Stimulated activated CD4-positive, alpha-beta T cell treated with anti-CD3 and anti-CD28 coated beads, Interleukin-4, amount 100 ng/mL, for 24 hours (primary cell): Measurements from ENCODE around the gene SUMF2.
"Not testable (repeated sequence)": the region's sequence is repeated elsewhere in the genome, so short reads cannot be mapped to it uniquely, and the experiment has no call there.

Experiments
- DNase-seq: peaks from one replicate; pipeline ENCODE4 v3.0.0-alpha.2; 2020

The SUMF2 gene

DNA sequence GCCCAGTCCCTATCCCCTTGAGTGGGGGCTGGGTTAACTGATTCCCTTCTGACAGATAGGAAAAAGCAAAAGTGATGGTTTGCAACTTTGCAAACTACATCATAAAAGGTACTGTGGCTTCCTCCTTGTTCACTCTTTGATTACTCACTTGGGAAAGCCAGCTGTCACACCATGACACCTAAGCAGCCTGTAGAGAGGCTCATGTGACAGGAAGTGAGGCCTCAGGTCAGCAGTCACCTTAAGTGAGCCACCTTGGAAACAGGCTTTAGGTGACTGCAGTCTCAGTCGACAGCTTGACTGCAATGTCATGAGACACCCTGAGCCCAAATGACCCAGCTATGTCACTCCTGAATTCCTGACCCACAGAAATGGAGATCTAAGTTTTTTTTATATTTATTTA lies 46.5 kb downstream of the SUMF2 start:
- no peak for DNase-seq

DNA sequence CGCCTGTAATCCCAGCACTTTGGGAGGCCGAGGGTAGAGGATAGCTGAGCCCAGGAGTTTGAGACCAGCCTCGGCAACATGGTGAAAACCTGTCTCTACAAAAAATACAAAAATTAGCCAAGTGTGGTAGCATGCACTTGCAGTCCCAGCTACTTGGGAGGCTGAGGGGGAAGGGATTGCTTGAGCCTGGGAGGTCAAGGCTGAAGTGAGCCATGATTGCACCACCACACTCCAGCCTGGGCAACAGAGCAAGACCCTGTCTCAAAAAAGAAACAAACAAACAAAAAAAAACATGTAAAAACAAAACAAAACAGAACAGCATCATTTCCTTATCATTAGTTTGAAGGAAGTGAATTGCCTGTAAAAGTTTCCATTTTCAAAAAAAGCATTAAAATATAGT lies 48.2 kb downstream of the SUMF2 start:
- DNase-seq, result not testable (repeated sequence)

DNA sequence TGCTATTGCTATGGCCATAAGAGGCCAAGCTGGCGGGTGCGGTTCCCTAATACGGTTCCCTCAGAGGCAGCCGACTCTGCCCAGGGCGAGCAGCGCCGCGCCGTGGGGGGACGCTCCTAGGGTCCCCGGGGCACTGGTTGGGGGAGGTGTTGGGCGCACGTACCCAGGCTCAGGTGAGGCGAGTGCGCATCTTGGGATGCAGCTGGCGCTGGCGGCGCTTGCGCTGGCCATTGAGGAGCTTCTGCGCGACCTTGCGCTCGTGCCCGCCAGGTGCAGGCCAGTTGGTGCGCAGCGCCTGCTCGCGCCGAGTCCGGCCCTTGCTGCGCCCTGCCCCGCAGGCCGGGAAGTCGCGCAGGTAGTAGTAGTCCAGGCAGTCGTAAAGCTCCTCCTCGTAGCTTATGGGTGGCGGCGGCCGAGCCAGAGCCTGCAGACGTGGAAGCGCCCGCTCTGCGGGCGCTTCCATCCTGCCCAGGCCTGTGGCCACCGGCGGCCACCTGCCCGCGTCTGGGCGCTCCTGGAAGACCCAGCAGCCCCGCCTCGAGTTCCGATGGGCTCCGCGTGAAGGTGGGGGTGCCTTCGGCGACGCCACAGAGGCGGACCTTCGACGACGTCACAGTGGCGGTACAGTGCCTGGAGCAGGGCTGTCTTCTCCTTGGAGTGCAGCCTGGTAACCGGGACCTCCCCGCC lies 51.9 kb downstream of the SUMF2 start, which contains the start of gene NUPR2:
Gene NUPR2 (minus strand): TSS at position 566 of the 687 bp plus-strand sequence. CDS start 103 bp downstream, at position 463.
- no peak for DNase-seq

DNA sequence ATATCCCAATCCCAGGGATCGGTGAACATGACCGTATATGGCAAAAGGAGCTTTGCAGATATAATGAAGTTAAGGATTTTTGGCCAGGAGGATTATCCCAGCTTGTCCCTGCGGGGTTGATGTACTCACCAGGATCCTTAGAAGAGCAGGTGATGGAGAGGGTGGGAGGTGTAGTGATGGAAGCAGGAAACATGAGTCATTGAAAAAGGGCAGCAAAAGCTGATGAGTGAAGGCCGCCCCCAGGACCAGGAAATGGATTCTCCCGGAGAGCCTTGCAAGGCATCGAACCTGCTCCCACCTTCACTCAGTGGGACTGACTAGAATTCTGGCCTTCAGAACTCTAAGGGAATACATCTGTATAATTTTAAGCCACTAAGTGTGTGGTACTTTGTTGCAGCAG lies 57.4 kb downstream of the SUMF2 start:
- DNase-seq, result no peak

DNA sequence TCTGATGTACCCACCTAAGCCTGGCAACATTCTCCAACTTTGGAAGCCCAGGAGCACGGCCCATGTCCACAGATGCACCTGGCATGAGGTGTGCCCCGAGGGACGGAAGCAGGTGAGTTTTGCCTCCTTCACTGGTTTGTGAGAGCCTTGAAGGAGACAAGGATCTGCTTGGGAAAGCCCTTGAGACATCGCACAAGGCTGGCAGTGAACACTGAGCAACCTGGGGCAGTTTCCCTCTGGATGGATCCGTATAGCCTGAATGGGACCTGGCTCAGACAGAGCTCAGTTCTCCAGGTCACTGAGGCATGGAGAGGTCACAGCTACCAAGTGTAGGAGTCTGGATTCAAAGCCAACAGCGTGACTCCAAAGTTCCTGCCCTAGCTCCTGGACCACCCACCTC lies 60.9 kb downstream of the SUMF2 start:
- no peak for DNase-seq

DNA sequence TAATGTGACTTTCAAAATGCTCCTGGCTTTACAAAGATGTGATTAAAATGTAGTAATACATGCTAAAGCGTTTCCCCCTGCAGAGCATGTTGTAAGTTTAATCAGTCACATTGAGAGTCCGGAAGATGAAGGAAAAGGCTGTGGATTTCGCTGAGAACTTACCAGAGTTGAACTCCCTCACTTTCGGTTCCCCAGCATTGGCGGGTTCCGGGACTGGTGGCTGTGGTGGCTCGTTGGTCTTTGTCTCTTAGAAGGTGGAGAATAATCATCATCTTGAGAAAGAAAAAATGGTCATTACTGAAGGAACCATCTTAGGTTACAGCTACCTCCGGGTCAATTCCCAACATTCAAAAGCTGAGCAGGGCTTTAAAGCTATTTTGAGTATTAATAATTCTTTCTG lies 61.7 kb downstream of the SUMF2 start:
- no peak for DNase-seq

DNA sequence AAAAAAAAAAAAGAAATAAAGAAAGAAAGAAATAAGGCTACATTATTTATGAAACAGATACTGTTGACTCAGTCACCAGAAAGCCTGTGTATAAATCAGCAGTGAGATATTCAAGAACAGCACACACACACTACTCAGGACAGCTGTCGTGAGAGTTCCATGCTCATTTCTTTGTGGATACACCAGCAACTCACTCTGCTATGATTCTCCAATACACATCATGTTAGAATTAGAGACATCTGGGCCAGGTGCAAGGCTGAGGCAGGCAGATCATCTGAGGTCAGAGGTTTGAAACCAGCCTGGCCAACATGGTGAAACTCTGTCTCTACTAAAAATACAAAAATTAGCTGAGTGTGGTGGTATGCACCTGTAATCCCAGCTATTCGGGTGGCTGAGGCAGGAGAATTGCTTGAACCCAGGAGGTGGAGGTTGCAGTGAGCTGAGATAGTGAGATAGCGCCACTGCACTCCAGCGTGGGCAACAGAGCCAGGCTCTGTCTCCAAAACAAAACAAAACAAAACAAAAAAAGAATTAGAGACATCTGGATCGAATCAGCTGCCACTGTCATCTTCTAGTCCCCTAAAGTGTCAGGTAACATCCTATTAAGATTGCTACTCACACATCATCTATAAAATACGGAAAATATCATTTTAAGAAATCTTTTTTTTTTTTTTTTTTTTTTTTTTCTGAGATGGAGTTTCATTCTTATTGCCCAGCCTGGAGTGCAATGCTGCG lies 63.3 kb downstream of the SUMF2 start:
- DNase-seq, result no peak
